H1 (cell line): ENCODE data around the gene SMIM29. TPM values are rescaled to one million over a fixed set of nuclear protein-coding genes. Genes with fewer than 3 reads are reported as not detected.

Experiments
- CTCF ChIA-PET: fragments of 300-600 bp; sonication (Branson Sonifier 250); formaldehyde crosslinking; loops from one replicate; lab custom pipeline; 2021; ENCODE audit not compliant: partially characterized antibody; lab: Charles Lee
- POLR2A ChIA-PET: fragments of 300-600 bp; sonication (Branson Sonifier 250); formaldehyde crosslinking; loops from one replicate; lab custom pipeline; 2021; ENCODE audit warnings: inconsistent platforms; ENCODE audit not compliant: partially characterized antibody; lab: Charles Lee
- DNase-seq, 2 experiments: peaks; one replicate each; pipeline versions ENCODE4 v3.0.0 to v3.0.0-alpha.2; 2010 to 2022; ENCODE audit warnings: low spot score in 2 of 2, low read depth in 1 of 2, mixed read lengths in 1 of 2
- FAIRE-seq: peaks from 2 replicates; lab custom pipeline; 2011; peaks lifted over from hg19 to GRCh38; lab: Jason Lieb, UNC
- H2AFZ ChIP-seq: 2 replicates; pipeline ENCODE4 v1.8.1; 2012; ENCODE audit warnings: low read length, inconsistent platforms
- H2AK5ac ChIP-seq: 2 replicates; pipeline ENCODE4 v1.6.1; 2013; ENCODE audit warnings: low read depth, low read length
- H2BK120ac ChIP-seq: replicated peaks from 2 replicates; pipeline ENCODE3; 2013; ENCODE audit warnings: low read depth, low read length, inconsistent platforms
- H2BK12ac ChIP-seq: 2 replicates; pipeline ENCODE4 v1.6.1; 2013; ENCODE audit warnings: low read depth, low read length
- H2BK15ac ChIP-seq: 2 replicates; pipeline ENCODE4 v1.6.1; 2013; ENCODE audit warnings: low read length
- H2BK20ac ChIP-seq: 2 replicates; pipeline ENCODE4 v1.6.1; 2013; ENCODE audit warnings: low read length
- H2BK5ac ChIP-seq: 2 replicates; pipeline ENCODE4 v1.6.1; 2013; ENCODE audit warnings: low read depth, low read length
- H3K14ac ChIP-seq: 2 replicates; pipeline ENCODE4 v1.6.1; 2013; ENCODE audit warnings: inconsistent platforms; ENCODE audit not compliant: insufficient read length
- H3K18ac ChIP-seq: 2 replicates; pipeline ENCODE4 v1.6.1; 2013; ENCODE audit warnings: low read length; ENCODE audit errors: extremely low read depth
- H3K23ac ChIP-seq: 2 replicates; pipeline ENCODE4 v1.6.1; 2013; ENCODE audit warnings: inconsistent platforms; ENCODE audit not compliant: insufficient read length
- H3K23me2 ChIP-seq: 2 replicates; pipeline ENCODE4 v1.6.1; 2013; ENCODE audit warnings: low read depth, low read length
- H3K27ac ChIP-seq: 2 replicates; pipeline ENCODE4 v1.6.1; 2011; ENCODE audit warnings: low read depth, low read length, inconsistent platforms
- H3K27me3 ChIP-seq, 4 experiments: replicated peaks in 1 of 4; 1 replicate in 1 of 4; 2 replicates in 3 of 4; pipeline versions ENCODE4 v1.6.1 to v1.8.1; 2011 to 2013; ENCODE audit warnings: low read length in 3 of 4, mild to moderate bottlenecking in 3 of 4, inconsistent platforms in 2 of 4, mixed read lengths in 2 of 4, moderate library complexity in 1 of 4; ENCODE audit not compliant: control insufficient read depth in 3 of 4, insufficient read depth in 3 of 4; ENCODE audit errors: extremely low read depth in 1 of 4
- H3K36me3 ChIP-seq, 4 experiments: 2 replicates each; pipeline versions ENCODE4 v1.6.1 to v1.8.1; 2011 to 2013; ENCODE audit warnings: mild to moderate bottlenecking in 4 of 4, low read length in 3 of 4, moderate library complexity in 2 of 4, control low read depth in 1 of 4, inconsistent platforms in 1 of 4; ENCODE audit not compliant: insufficient read depth in 4 of 4, control insufficient read depth in 2 of 4
- H3K4ac ChIP-seq: replicated peaks from 2 replicates; pipeline ENCODE3; 2013; ENCODE audit warnings: low read length, low read depth, mixed read lengths, inconsistent platforms; ENCODE audit not compliant: insufficient read length
- H3K4me1 ChIP-seq, 4 experiments: replicated peaks in 1 of 4; 1 replicate in 1 of 4; 2 replicates in 3 of 4; pipeline versions ENCODE4 v1.6.1 to v1.8.1; 2011 to 2013; ENCODE audit warnings: low read length in 3 of 4, inconsistent platforms in 2 of 4, mixed read lengths in 1 of 4; ENCODE audit not compliant: insufficient read depth in 4 of 4, control insufficient read depth in 3 of 4
- H3K4me2 ChIP-seq, 2 experiments: 2 replicates each; pipeline versions ENCODE4 v1.6.1 to v1.8.1; 2011 to 2013; ENCODE audit warnings: low read depth in 2 of 2, low read length in 2 of 2, control low read depth in 1 of 2, inconsistent platforms in 1 of 2, mild to moderate bottlenecking in 1 of 2; ENCODE audit not compliant: insufficient read depth in 1 of 2
- H3K4me3 ChIP-seq, 4 experiments: fragments of 200-600, 300-600 bp in 1 of 4; sonication (generic), shearing (Covaris generic), sonication (Bioruptor Twin) in 1 of 4; 2 replicates each; pipeline versions ENCODE4 v1.5.1 to v1.8.1; 2011 to 2016; ENCODE audit warnings: low read length in 4 of 4, low read depth in 3 of 4, control low read depth in 2 of 4, inconsistent platforms in 2 of 4, mild to moderate bottlenecking in 2 of 4, mixed read lengths in 1 of 4, moderate library complexity in 1 of 4; ENCODE audit not compliant: insufficient read depth in 2 of 4; ENCODE audit errors: extremely low read depth in 1 of 4
- H3K56ac ChIP-seq: replicated peaks from 2 replicates; pipeline ENCODE3; 2013; ENCODE audit warnings: low read depth, mild to moderate bottlenecking, mixed read lengths, low read length, inconsistent platforms; ENCODE audit not compliant: insufficient read length
- H3K79me1 ChIP-seq: 2 replicates; pipeline ENCODE4 v1.6.1; 2013; ENCODE audit warnings: low read depth, low read length, control low read depth
- H3K79me2 ChIP-seq, 2 experiments: 2 replicates each; pipeline versions ENCODE4 v1.6.1 to v1.8.1; 2012 to 2013; ENCODE audit warnings: low read length in 2 of 2, mild to moderate bottlenecking in 2 of 2, inconsistent platforms in 1 of 2; ENCODE audit not compliant: insufficient read depth in 2 of 2, control insufficient read depth in 1 of 2
- H3K9ac ChIP-seq, 4 experiments: replicated peaks in 1 of 4; 1 replicate in 1 of 4; 2 replicates in 3 of 4; pipeline versions ENCODE4 v1.6.1 to v1.8.1; 2011 to 2013; ENCODE audit warnings: low read depth in 3 of 4, low read length in 3 of 4, control low read depth in 2 of 4, mild to moderate bottlenecking in 2 of 4, moderate library complexity in 2 of 4, inconsistent platforms in 1 of 4; ENCODE audit errors: extremely low read depth in 1 of 4
- H3K9me3 ChIP-seq, 2 experiments: 2 replicates each; pipeline versions ENCODE4 v1.6.1 to v1.8.1; 2012 to 2013; ENCODE audit warnings: mild to moderate bottlenecking in 2 of 2, moderate library complexity in 2 of 2, control low read depth in 1 of 2, inconsistent platforms in 1 of 2, low read depth in 1 of 2, low read length in 1 of 2, mixed read lengths in 1 of 2; ENCODE audit not compliant: insufficient read depth in 2 of 2
- H4K20me1 ChIP-seq, 2 experiments: replicated peaks in 1 of 2; 2 replicates each; pipeline versions ENCODE3 to v1.8.1; 2011 to 2013; ENCODE audit warnings: inconsistent platforms in 2 of 2, low read length in 2 of 2, mild to moderate bottlenecking in 1 of 2; ENCODE audit not compliant: insufficient read depth in 2 of 2, control insufficient read depth in 1 of 2
- H4K5ac ChIP-seq: 2 replicates; pipeline ENCODE4 v1.6.1; 2013; ENCODE audit warnings: low read length, low read depth, mixed read lengths, inconsistent platforms; ENCODE audit not compliant: insufficient read length
- H4K8ac ChIP-seq: 2 replicates; pipeline ENCODE4 v1.8.0; 2013; ENCODE audit warnings: mild to moderate bottlenecking, moderate library complexity, low read length, inconsistent platforms; ENCODE audit not compliant: insufficient read depth; ENCODE audit errors: extremely low read depth
- H4K91ac ChIP-seq: replicated peaks from 2 replicates; pipeline ENCODE3; 2013; ENCODE audit warnings: low read length, mixed read lengths, inconsistent platforms; ENCODE audit not compliant: insufficient read length
- BRCA1 ChIP-seq: IDR thresholded peaks from 2 replicates; pipeline ENCODE4 v1.6.1; 2012; ENCODE audit warnings: low read depth, low read length, improper control_type of control experiment
- SIRT6 ChIP-seq: IDR thresholded peaks from one replicate; pipeline ENCODE4 v1.7.1; 2012; ENCODE audit warnings: low read length, inconsistent platforms
- WGBS, 2 experiments: shearing (Covaris generic) in 1 of 2; methylation state at CpG; one replicate each; pipeline versions ENCODE4 v1.1.6 to v1.1.7; 2013 to 2015; ENCODE audit warnings: low lambda C conversion rate in 2 of 2, mixed read lengths in 2 of 2, inconsistent platforms in 1 of 2, low coverage in 1 of 2, missing lambda C conversion rate in 1 of 2; ENCODE audit not compliant: insufficient replicate concordance in 2 of 2, insufficient coverage in 1 of 2, insufficient read length in 1 of 2; ENCODE audit errors: extremely low coverage in 1 of 2, missing lambda C conversion rate in 1 of 2; 5-methylcytosine and 5-hydroxymethylcytosine counted together
- polyA plus RNA-seq, 7 experiments: library from polyadenylated mRNA; depleted of rRNA in 3 of 7; stranded (reverse) in 5 of 7; unstranded in 2 of 7; fragments of >200 nt in 5 of 7; fragments of 200-250 nt in 2 of 7; gene quantifications; 1 replicate in 5 of 7; 2 replicates in 1 of 7; 4 replicates in 1 of 7; pipeline versions ENCODE4 v1.2.1 to v1.2.3, GENCODE V29; 2011 to 2013; ENCODE audit warnings: missing spikeins in 2 of 7, mixed read lengths in 2 of 7
- total RNA-seq: library from RNA; stranded (reverse); fragmentation: NEBNext Ultra II Directional; extraction: Animal tissue kit (Norgen Biotek cat#: 25700); gene quantifications from 2 replicates; pipeline ENCODE4 v1.2.1, GENCODE V29; 2021

SMIM29 gene
- total and polyA plus RNA-seq, 2 of the 8 experiments (the other 6 are each of a cell fraction or from before 2014, with no cell fraction given) = 7.0 to 22.4 TPM

DNA sequence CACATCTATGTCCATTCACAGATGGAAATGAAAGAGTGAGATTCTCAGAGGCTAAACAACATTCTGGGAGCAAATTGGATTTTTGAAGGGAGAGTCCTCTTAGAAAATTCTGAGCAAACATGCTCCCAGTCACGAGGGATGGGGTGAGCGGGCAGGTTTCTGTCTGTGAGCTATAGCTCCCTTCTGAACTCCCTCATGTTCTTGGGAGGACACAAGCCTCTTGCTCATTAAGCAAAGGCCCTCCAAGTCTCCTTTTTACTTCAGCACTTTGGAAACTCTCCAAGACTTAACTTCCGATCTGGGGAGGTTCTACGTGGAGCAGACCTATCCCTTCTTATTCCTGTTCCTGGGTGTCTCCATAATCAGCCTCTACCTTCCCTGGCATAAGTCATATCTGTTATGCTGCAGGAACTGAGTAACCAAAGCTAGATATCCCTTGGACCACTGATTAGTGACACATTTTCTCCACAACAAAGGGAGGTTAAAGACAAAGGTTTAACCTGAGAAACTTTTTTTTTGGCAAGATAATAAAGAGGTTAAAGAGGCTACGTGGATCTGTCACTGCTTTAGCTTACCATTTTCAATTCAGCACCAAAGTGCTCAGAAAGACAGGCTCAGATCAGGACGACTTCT is 33.0 kb upstream of the SMIM29 start:
- Histone ChIP-seq H2AFZ (no peak overlapping the region), H2BK12ac (no peak overlapping the region), H3K79me1 (no peaks in the 10 kb centered on the region), H4K20me1 (no peaks in the 10 kb centered on the region), H3K14ac (no peak overlapping the region), H2BK20ac (no peak overlapping the region), H2BK5ac (no peak overlapping the region), H3K4me2 (no peak overlapping the region), H3K9ac (no peak overlapping the region), H3K36me3 (0 out of 8 replicates have a peak, but pooled peaks cover 0 to 4% (median 0%) of the 10 kb centered on the region in 4 experiments), H2AK5ac (no peak overlapping the region), H3K27me3 (no peaks in the 10 kb centered on the region), H3K4me1 (no peaks in the 10 kb centered on the region), H3K18ac (no peak overlapping the region), H4K91ac (no peak overlapping the region), H3K23ac (no peak overlapping the region), H3K4me3 (no peak overlapping the region), H3K27ac (no peak overlapping the region), H3K79me2 (no peaks in the 10 kb centered on the region), H2BK15ac (no peak overlapping the region), H4K8ac (no peak overlapping the region), H3K56ac (no peak overlapping the region)
- POLR2A ChIA-PET = interaction anchor here (1.0 kb wide), 1 partner anchor 133 kb away, joined by 3 read pairs; no protein-coding TSS in a partner anchor
- CTCF ChIA-PET = interaction anchor here (0.6 to 1.6 kb wide), 5 partner anchors 10 to 220 kb away, joined by 3 to 7 read pairs (median 4); no protein-coding TSS in a partner anchor
- FAIRE-seq (no peak), DNase-seq (no peak)
- no peak for TF ChIP-seq SIRT6
- TF ChIP-seq BRCA1 = no peak
- TF ChIP-seq, all 59 proteins: peak for 0
- H3K23me2 ChIP-seq = no peaks in the 10 kb centered on the region
- no peaks in the 10 kb centered on the region for H3K9me3 ChIP-seq
- no peak overlapping the region for H2BK120ac ChIP-seq
- H4K5ac ChIP-seq = no peak overlapping the region
- WGBS, 2 experiments = 85% methylated on average over 6 of the region's 6 CpGs; no CpG with 5 or more reads in 1 of the 2 experiments
- H3K4ac ChIP-seq = no peak overlapping the region
